Small intestine (tissue), 7 donors: ENCODE measurements around the gene DPPA4. TPM values are rescaled to one million over a fixed set of nuclear protein-coding genes. Genes with fewer than 3 reads are reported as not detected.
"Not testable (repeated sequence)": the region's sequence is repeated elsewhere in the genome, so short reads cannot be mapped to it uniquely, and the experiment has no call there.

Experiments
- DNase-seq, 2 donors: peaks; one replicate each; pipeline versions ENCODE4 v3.0.0 to v3.0.0-alpha.2; 2013
- FAIRE-seq: peaks from 2 replicates; lab custom pipeline; 2012; peaks lifted over from hg19 to GRCh38; lab: Jason Lieb, UNC
- H3K27ac ChIP-seq, 3 donors: one replicate each; pipeline ENCODE4 v1.5.1; 2013; ENCODE audit warnings: low read length in 2 of 3, mild to moderate bottlenecking in 2 of 3, control low read depth in 1 of 3, inconsistent platforms in 1 of 3, low read depth in 1 of 3, moderate library complexity in 1 of 3
- H3K27me3 ChIP-seq, 3 donors: one replicate each; pipeline ENCODE4 v1.6.1; 2013; ENCODE audit warnings: low read length in 3 of 3, inconsistent platforms in 1 of 3; ENCODE audit not compliant: control insufficient read depth in 3 of 3, insufficient read depth in 3 of 3
- H3K36me3 ChIP-seq, 3 donors: one replicate each; pipeline ENCODE4 v1.6.1; 2013; ENCODE audit warnings: low read length in 3 of 3, inconsistent platforms in 1 of 3, low read depth in 1 of 3, mild to moderate bottlenecking in 1 of 3, moderate library complexity in 1 of 3; ENCODE audit not compliant: control insufficient read depth in 3 of 3, insufficient read depth in 2 of 3
- H3K4me1 ChIP-seq, 3 donors: one replicate each; pipeline ENCODE4 v1.6.1; 2013; ENCODE audit warnings: low read length in 2 of 3, inconsistent platforms in 1 of 3, low read depth in 1 of 3, mild to moderate bottlenecking in 1 of 3, moderate library complexity in 1 of 3; ENCODE audit not compliant: control insufficient read depth in 3 of 3, insufficient read depth in 2 of 3
- H3K4me3 ChIP-seq, 3 donors: one replicate each; pipeline ENCODE4 v1.5.1; 2013; ENCODE audit warnings: low read length in 3 of 3, control low read depth in 1 of 3, inconsistent platforms in 1 of 3, low read depth in 1 of 3, mild to moderate bottlenecking in 1 of 3, moderate library complexity in 1 of 3
- H3K9me3 ChIP-seq, 2 donors: one replicate each; pipeline ENCODE4 v1.6.1; 2013; ENCODE audit warnings: low read depth in 1 of 2, low read length in 1 of 2; ENCODE audit not compliant: control insufficient read depth in 2 of 2, insufficient read depth in 1 of 2
- WGBS, 3 donors: extraction: QIAGEN DNeasy Blood & Tissue Kit; methylation state at CpG; one replicate each; pipeline ENCODE4 v1.1.7; 2013; 5-methylcytosine and 5-hydroxymethylcytosine counted together
- polyA plus RNA-seq, 4 donors: library from polyadenylated mRNA; stranded (reverse) in 3 of 4; unstranded in 1 of 4; fragments of 200-250 nt in 3 of 4; fragments of 120-200 nt in 1 of 4; gene quantifications; one replicate each; pipeline versions ENCODE4 v1.2.1 to v1.2.3, GENCODE V29; 2013
- donor health status: healthy with polysubstance abuse.
- donor health status: control.
- donor health status: control.
- donor health status: Bipolar disorder and iron deficiency.
- donor health status: healthy.

DPPA4 gene
- polyA plus RNA-seq, 4 donors, result 0.04 to 1.1 TPM; not detected in 2

DNA sequence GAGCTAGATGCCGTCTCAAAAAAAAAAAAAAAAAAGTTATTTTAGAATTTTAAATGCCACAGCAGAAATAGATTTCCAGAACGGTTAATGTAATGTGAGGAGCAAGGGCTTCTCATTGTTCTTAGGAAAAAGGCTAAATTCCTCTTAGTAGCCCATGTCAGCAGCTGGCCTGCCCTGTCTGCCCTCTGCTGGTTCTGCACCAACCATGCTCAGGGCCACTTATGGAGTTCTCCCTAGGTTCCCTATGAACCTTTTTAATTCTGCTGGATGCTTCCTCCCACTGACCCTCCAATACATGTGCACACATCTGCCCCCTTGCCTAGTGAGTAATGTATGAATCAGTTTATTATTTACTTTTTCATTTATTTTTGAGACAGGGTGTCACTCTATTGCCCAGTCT lies 32.2 kb upstream of the DPPA4 start:
- H3K36me3 ChIP-seq, result no peaks in the 10 kb centered on the region
- H3K27ac ChIP-seq, result no peak overlapping the region
- WGBS, 3 donors, result 73 to 79% (median 73%) methylated on average over 2 of the region's 2 CpGs
- no peaks in the 10 kb centered on the region for H3K9me3 ChIP-seq
- H3K4me3 ChIP-seq, result no peak overlapping the region
- no peaks in the 10 kb centered on the region for H3K4me1 ChIP-seq
- FAIRE-seq, result no peak
- no peak for DNase-seq
- no peaks in the 10 kb centered on the region for H3K27me3 ChIP-seq

DNA sequence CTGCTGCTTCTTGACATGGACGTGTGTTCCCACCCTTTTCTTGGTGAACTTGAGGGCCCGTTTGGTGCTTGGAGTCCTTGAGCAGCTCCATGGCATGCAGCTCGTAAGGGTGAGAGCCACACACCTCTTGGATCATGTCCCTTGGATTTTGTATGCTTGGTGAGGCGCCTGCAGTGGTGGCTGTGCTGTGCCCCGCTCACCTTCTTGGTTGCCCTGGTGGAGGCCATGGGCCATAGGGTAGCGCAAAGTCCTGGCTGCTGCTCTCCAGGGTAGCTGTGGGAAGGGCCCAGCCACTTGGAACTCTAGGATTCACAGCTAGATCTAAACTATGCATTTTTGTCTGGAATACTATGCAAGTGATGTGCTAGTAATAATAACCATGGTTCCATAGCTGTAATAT lies 26.7 kb upstream of the DPPA4 start:
- Histone ChIP-seq H3K36me3 (no peaks in the 10 kb centered on the region), H3K4me3 (no peak overlapping the region), H3K27me3 (no peaks in the 10 kb centered on the region), H3K4me1 (no peaks in the 10 kb centered on the region), H3K9me3 (no peaks in the 10 kb centered on the region), H3K27ac (no peak overlapping the region)
- DNase-seq (no peak), FAIRE-seq (no peak)
- 79 to 88% (median 84%) methylated on average over 6 of the region's 6 CpGs for WGBS, 3 donors

DNA sequence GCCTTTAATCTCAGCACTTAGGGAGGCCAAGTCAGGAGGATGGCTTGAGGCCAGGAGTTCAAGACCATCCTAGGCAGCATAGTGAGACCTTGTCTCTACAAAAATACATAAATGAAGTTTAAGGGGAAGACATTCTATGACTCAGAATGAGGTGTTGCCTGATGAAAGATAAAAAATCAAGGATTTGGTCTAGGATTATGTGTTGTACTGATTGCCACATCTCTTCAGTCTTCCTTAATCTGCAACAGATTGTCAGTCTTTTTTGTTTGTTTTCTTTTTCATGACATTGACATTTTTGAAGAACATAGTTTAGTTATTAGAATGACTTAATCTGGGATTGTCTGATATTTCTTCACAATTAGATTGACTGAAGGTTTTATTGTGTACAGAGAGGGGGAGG lies 26.3 kb upstream of the DPPA4 start:
- no peaks in the 10 kb centered on the region for H3K36me3 ChIP-seq
- H3K27ac ChIP-seq, result no peak overlapping the region
- no peak for DNase-seq
- H3K27me3 ChIP-seq, result no peaks in the 10 kb centered on the region
- H3K4me3 ChIP-seq, result no peak overlapping the region
- no peaks in the 10 kb centered on the region for H3K9me3 ChIP-seq
- no peak for FAIRE-seq
- no peaks in the 10 kb centered on the region for H3K4me1 ChIP-seq

DNA sequence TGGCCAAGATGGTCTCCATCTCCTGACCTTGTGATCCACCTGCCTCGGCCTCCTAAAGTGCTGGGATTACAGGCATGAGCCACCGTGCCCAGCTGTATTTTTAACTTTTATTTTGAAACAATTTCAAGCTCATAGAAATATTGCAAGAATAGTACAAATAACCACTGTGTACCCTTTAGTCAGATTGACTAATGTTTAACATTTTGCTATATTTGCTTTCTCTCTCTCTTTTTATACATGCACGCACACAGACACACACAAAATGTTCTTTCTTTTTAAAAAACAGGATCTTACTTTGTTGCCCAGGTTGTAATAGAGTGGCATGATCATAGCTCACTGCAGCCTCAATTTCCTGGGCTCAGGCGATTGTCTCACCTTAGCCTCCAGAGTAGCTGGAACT lies 25.5 kb upstream of the DPPA4 start:
- no peaks in the 10 kb centered on the region for H3K36me3 ChIP-seq
- no peaks in the 10 kb centered on the region for H3K27me3 ChIP-seq
- no peak for FAIRE-seq
- 88 to 89% (median 88%) methylated on average over 4 of the region's 4 CpGs for WGBS, 3 donors
- no peak for DNase-seq
- no peaks in the 10 kb centered on the region for H3K9me3 ChIP-seq
- no peak overlapping the region for H3K27ac ChIP-seq
- H3K4me1 ChIP-seq, result no peaks in the 10 kb centered on the region
- no peak overlapping the region for H3K4me3 ChIP-seq

DNA sequence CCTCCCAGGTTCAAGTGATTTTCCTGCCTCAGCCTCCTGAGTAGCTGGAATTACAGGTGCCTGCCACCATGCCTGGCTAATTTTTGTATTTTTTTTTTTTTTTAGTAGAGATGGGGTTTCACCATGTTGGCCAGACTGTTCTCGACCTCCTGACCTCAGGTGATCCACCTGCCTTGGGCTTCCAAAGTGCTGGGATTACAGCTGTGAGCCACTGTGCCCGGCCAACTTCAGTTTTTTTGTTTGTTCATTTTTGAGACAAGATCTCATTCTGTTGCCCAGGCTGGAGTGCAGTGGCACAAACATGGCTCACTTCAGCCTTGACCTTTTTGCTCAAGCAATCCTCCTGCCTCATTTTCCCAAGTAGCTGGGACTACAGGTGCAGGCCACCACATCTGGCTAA lies 21.5 kb upstream of the DPPA4 start:
- DNase-seq, H3K4me3 ChIP-seq, H3K27me3 ChIP-seq, H3K4me1 ChIP-seq, H3K27ac ChIP-seq, FAIRE-seq, H3K9me3 ChIP-seq, H3K36me3 ChIP-seq: not testable (repeated sequence)
- 55 to 81% (median 69%) methylated on average over 2 of the region's 2 CpGs for WGBS, 3 donors

DNA sequence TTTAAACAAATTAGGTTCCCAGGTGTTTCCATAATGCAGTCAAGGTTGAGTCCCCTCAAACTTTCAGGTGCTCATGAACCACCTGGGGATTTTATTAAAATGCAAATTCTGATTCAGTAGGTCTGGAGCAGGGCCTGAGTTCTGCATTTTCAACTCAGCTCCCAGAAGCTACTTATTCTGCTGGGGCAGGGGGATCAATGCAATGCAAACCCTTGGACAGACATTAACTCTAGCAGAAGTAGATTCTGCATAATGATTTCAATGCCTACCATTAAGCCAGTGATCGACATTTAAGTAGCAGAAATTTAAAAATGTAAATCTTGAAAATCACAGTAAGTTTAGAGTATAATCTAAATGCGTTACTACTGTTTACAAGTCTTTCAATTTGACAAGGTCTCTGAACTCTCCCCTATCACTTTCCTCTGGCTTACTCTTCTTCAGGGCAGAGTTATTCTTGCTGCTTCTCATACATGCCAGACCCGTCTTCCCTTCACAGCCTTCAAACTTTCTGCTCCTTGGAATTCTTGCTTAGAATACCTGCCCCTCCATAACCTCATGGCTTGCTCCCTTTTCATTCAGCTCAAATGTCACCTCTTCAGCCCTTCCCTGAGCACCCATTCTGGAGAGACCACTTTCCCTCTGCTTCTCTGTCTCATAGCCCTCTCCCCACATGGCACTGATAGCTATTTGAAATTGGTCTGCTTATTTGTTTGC lies 19.3 kb upstream of the DPPA4 start:
- H3K9me3 ChIP-seq, result no peaks in the 10 kb centered on the region
- H3K27ac ChIP-seq, result no peak overlapping the region
- H3K4me3 ChIP-seq, result no peak overlapping the region
- no peaks in the 10 kb centered on the region for H3K36me3 ChIP-seq
- FAIRE-seq (no peak), DNase-seq (no peak)
- no peaks in the 10 kb centered on the region for H3K4me1 ChIP-seq
- no peaks in the 10 kb centered on the region for H3K27me3 ChIP-seq
- WGBS, 3 donors, result 79 to 82% (median 81%) methylated on average over 3 of the region's 3 CpGs

DNA sequence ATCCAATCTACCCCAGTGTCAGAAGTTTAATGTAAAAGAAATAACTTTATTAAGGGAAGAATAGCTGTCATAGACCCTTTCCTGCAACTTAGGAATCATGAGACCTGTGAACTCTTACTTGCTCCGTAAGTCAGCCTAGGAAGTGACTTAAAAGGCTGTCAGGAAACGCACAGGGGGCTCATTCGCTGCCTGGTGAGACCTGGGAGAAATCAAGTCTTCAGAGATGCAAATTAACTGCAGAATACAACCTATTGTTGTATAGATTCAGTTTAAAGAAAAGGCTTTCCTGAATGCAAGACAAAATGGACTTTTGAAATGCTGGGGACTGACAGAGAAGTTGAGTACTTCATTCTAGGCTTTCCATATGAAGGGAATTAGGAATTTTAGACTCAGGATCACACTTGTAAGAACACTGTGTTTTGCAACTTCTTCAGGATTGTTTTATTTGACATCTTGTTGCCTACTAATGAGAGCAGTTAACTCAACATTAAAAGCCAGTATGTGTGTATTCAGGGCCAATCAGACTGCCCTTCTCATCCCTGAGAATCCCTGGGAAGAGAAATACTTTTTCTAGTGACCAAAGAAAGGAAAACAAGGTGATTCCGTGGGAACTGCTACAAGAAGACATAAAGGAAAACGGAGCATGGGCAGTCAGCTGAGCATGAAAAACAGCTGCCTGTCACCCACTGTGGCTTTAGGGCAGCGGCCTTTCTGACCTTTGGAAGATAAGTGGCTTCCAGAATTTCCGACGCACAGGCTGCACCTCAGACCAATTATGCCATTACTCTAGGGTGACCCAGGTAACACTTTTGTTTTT lies 18.5 kb upstream of the DPPA4 start:
- Histone ChIP-seq H3K27me3 (no peaks in the 10 kb centered on the region), H3K9me3 (no peaks in the 10 kb centered on the region), H3K4me3 (no peak overlapping the region), H3K36me3 (no peaks in the 10 kb centered on the region), H3K27ac (no peak overlapping the region), H3K4me1 (no peaks in the 10 kb centered on the region)
- FAIRE-seq (no peak), DNase-seq (no peak)
- WGBS, 3 donors, result 49 to 60% (median 52%) methylated on average over 8 of the region's 8 CpGs

DNA sequence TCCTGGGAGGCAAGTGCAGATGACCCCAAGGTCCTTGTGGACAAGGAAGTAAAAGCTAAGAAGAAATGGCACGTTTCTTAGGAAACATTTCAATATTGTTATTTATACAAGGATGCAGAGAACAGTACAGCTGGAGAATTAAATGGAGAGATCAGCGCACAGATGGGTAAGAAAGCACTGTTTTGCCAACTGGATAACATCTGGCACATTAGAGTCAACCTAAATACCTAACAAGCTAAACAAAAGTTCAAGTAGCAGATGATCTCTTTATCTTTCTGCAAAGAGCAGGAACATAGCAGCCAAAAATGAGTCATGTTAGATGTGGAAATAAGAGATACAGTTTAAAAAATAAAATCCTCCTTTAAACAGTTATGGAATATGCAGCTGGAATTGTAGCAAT lies 15.7 kb upstream of the DPPA4 start:
- Histone ChIP-seq H3K4me3 (no peak overlapping the region), H3K9me3 (no peaks in the 10 kb centered on the region), H3K27ac (no peak overlapping the region), H3K4me1 (no peaks in the 10 kb centered on the region), H3K36me3 (no peaks in the 10 kb centered on the region), H3K27me3 (no peaks in the 10 kb centered on the region)
- FAIRE-seq (no peak), DNase-seq (no peak)
- WGBS, 3 donors, result 37 to 54% (median 51%) methylated on average over 2 of the region's 2 CpGs
